HUES64 (cell line): ENCODE data around the gene UNC13C.

Experiments used
- H3K27ac ChIP-seq: 2 replicates; pipeline ENCODE4 v1.7.0; 2013; ENCODE audit warnings: low read depth, low read length, inconsistent platforms
- H3K27me3 ChIP-seq: 2 replicates; pipeline ENCODE4 v1.6.1; 2013; ENCODE audit warnings: mild to moderate bottlenecking, low read length; ENCODE audit not compliant: insufficient read depth
- H3K36me3 ChIP-seq: 2 replicates; pipeline ENCODE4 v1.6.1; 2013; ENCODE audit warnings: mild to moderate bottlenecking, low read length; ENCODE audit not compliant: insufficient read depth
- H3K4me1 ChIP-seq: 2 replicates; pipeline ENCODE4 v1.6.1; 2013; ENCODE audit warnings: mild to moderate bottlenecking, low read length, moderate library complexity; ENCODE audit not compliant: insufficient read depth
- H3K4me3 ChIP-seq: 2 replicates; pipeline ENCODE4 v1.5.1; 2013; ENCODE audit warnings: mild to moderate bottlenecking, low read length, moderate library complexity
- H3K9ac ChIP-seq: 2 replicates; pipeline ENCODE4 v1.6.1; 2013; ENCODE audit warnings: mild to moderate bottlenecking, low read depth, low read length
- H3K9me3 ChIP-seq: 2 replicates; pipeline ENCODE4 v1.6.1; 2013; ENCODE audit warnings: low read depth, low read length; ENCODE audit not compliant: insufficient read depth
- WGBS: fragments of 150-250, 120-280 bp; methylation state at CpG from one replicate; pipeline ENCODE4 v1.1.7; 2013; ENCODE audit warnings: missing lambda C conversion rate; 5-methylcytosine and 5-hydroxymethylcytosine counted together

Gene UNC13C

DNA sequence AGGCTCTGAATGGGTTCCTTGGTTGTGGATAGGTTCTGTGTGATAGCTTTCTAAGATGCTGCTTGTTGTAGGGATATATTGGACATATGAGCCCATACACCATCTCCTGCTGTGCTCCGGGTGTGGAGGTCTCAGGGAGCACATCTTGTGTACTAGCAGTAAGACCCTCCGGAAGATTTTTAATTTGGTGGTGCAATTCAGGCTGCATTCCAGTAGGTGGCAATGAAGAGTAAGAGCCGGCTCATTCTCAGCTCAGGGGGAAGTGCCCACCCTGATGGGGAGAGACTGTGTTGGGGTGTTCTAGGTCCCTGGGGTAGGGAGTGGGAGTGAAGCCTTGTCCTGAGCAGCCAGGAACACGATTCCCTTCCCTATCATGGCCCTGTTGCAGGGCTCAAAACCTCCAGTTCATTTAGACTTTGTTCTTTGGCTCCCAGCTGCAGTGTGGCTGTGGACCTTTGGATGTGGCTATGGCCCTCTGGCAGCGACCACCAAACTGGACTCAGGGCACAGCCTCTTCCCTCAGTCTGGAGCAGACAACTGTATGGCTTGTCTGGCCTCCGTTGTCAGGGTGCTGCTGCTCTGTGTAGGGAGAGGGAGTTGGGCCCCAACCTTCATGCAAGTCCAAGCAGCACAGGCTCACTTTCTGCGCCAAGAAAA is 104.7 kb downstream of the UNC13C start:
- 42% methylated on average over 7 of the region's 7 CpGs for WGBS
- Histone ChIP-seq H3K36me3 (no peaks in the 10 kb centered on the region), H3K27ac (no peak overlapping the region), H3K4me3 (no peak overlapping the region), H3K9ac (no peak overlapping the region), H3K27me3 (no peaks in the 10 kb centered on the region), H3K9me3 (no peaks in the 10 kb centered on the region), H3K4me1 (no peaks in the 10 kb centered on the region)

DNA sequence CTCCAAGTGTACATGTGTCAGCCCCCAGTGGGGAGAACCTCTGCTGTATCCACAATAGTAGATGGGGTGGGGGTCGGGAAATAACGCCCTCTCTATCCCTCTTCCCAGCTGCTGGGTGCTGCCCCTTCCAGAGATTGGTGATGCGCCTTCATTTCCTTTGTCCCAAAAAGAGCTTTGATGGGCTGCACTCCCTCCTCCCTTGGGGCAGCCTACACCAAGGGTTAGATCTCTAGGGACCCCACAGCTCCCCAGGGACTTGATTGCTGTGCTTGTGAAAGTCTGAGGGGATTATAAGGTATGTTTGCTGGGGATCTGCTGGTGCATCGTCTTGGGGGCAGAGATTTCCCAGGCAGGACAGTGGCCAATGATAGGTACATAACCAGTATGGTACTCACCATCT is 105.3 kb downstream of the UNC13C start:
- Histone ChIP-seq H3K9ac (no peak overlapping the region), H3K36me3 (no peaks in the 10 kb centered on the region), H3K27ac (no peak overlapping the region), H3K9me3 (no peaks in the 10 kb centered on the region), H3K4me1 (no peaks in the 10 kb centered on the region), H3K4me3 (no peak overlapping the region), H3K27me3 (no peaks in the 10 kb centered on the region)
- 66% methylated on average over 4 of the region's 4 CpGs for WGBS

DNA sequence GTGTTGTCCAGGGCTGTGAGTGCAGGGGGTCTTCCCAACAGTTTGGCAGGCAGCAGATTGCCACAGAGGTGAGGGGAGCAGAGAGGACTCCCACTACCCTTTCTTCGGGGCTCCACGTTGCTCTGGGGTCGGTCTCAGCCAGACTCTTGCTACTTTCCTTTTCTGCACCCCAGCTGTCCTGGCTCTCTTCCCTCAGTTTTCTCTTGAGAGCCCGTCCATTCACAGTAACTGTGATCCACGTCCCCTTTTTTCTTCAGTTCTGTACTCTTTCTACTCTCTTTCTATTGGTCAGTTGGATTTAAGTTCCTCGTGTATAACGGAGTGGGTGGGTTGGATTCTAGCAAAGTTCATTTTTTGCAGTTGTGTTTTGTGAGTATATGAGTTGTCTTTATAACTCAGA is 105.8 kb downstream of the UNC13C start:
- Histone ChIP-seq H3K9ac (no peak overlapping the region), H3K36me3 (no peaks in the 10 kb centered on the region), H3K4me1 (no peaks in the 10 kb centered on the region), H3K27me3 (no peaks in the 10 kb centered on the region), H3K9me3 (no peaks in the 10 kb centered on the region), H3K27ac (no peak overlapping the region), H3K4me3 (no peak overlapping the region)
- 92% methylated on average over 7 of the region's 7 CpGs for WGBS

DNA sequence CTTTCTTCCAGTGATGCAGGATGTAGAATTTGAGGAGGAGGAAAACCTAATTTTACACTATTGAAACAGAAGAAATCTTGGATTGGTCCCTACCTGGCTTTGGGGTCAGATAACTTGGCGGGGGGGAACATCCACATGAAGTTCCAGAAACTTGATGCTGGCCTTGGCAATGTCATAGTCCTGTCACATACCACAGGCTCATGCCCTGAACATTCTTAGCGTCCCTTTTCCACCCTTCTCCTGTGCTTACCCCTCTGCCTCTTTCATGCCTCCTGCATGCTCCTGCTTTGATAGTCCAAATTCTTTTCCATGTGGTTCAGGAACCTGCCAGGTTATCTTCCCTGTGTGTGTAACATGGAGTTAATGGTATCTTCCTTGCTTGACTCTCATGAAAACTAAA is 110.6 kb downstream of the UNC13C start:
- 93% methylated on average over 2 of the region's 2 CpGs for WGBS
- H3K9me3 ChIP-seq: no peaks in the 10 kb centered on the region
- H3K27me3 ChIP-seq: no peaks in the 10 kb centered on the region
- H3K36me3 ChIP-seq: no peaks in the 10 kb centered on the region
- no peaks in the 10 kb centered on the region for H3K4me1 ChIP-seq
- no peak overlapping the region for H3K9ac ChIP-seq
- H3K4me3 ChIP-seq: no peak overlapping the region
- no peak overlapping the region for H3K27ac ChIP-seq

DNA sequence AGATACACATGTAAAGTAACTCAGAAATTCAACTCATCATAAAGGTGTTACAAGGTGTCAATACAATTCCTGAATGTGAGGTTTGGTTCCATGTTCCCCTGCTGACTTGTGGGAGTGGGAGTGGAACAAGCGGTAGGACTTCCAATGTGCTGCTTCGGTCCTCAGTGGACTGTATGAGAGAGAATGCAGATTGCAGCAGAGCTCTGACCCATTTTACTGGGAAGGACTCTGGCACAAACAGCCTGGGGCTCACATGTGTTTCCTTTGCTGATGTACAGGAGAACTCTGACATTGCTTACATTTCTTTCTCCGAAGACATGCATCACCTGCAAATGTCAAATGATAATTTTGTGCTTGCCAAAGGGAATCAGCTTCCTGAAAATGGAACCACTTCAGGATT is 111.5 kb downstream of the UNC13C start:
- H3K27me3 ChIP-seq: no peaks in the 10 kb centered on the region
- no peaks in the 10 kb centered on the region for H3K4me1 ChIP-seq
- H3K4me3 ChIP-seq: no peak overlapping the region
- H3K27ac ChIP-seq: no peak overlapping the region
- no peaks in the 10 kb centered on the region for H3K36me3 ChIP-seq
- WGBS: 92% methylated on average over 3 of the region's 3 CpGs
- no peak overlapping the region for H3K9ac ChIP-seq
- no peaks in the 10 kb centered on the region for H3K9me3 ChIP-seq

DNA sequence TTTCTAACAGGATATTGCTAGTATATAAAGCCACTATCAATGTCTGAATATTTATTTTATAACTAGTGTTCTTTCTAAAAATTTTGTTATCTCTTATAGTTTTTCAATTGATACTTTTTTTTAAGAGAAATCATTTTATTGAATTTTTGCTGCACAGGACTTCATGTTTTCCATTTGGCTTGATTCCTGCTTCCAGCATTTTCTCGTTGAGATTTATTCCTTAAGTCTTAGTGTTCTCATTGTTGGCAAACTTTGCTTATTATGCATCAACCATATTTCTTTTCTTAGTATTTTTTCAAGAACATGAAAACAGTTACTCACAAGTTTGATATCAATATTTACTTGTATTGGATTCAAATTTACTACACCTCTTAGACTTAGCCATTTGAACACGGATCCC is 113.4 kb downstream of the UNC13C start:
- no peaks in the 10 kb centered on the region for H3K27me3 ChIP-seq
- no peak overlapping the region for H3K27ac ChIP-seq
- no peaks in the 10 kb centered on the region for H3K36me3 ChIP-seq
- no peaks in the 10 kb centered on the region for H3K4me1 ChIP-seq
- H3K9ac ChIP-seq: no peak overlapping the region
- 88% methylated on average over 2 of the region's 2 CpGs for WGBS
- no peak overlapping the region for H3K4me3 ChIP-seq
- H3K9me3 ChIP-seq: no peaks in the 10 kb centered on the region

DNA sequence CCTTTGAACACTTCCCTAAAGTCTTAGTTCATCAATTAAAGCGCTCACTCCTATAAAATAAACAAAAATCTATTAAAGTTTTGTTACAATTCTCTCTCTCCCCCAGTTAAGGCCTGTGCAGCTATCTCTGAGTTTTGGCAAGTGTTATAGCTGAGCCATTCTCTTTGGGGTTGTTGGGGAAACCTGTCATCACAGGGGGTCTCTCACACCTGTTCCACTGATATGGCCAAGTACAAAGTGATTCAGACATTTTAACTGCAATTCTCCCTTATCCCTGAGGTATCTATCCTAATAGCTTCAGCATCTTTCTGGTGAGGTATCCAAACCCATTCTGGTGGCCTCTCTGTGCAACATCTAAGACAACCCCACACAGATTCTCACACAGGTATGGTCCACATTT is 116.4 kb downstream of the UNC13C start:
- 78% methylated on average over 1 of the region's 1 CpG for WGBS
- no peak overlapping the region for H3K9ac ChIP-seq
- H3K9me3 ChIP-seq: no peaks in the 10 kb centered on the region
- no peaks in the 10 kb centered on the region for H3K36me3 ChIP-seq
- H3K4me3 ChIP-seq: no peak overlapping the region
- H3K27me3 ChIP-seq: no peaks in the 10 kb centered on the region
- H3K27ac ChIP-seq: no peak overlapping the region
- no peaks in the 10 kb centered on the region for H3K4me1 ChIP-seq

DNA sequence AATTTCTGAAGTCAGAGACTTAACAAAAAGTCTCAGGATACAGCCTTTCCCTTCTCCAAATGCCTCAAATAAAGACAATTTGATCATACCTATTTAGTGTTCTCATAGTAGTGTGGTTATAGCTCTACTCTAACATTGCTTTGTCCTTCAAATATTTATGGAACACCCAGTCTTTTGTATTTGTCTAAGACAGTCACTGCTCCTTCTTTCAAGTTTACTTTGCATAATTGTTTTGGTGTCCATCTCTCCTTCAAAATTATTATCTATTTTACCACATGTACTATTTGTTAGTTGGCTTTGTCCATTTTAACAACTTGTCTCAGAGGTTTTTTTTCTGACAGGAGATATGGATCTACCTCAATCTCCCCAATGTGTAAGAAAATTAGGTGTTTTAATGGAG is 118.8 kb downstream of the UNC13C start:
- Histone ChIP-seq H3K27ac (no peak overlapping the region), H3K4me3 (no peak overlapping the region), H3K36me3 (no peaks in the 10 kb centered on the region), H3K4me1 (no peaks in the 10 kb centered on the region), H3K9ac (no peak overlapping the region), H3K27me3 (no peaks in the 10 kb centered on the region), H3K9me3 (no peaks in the 10 kb centered on the region)

DNA sequence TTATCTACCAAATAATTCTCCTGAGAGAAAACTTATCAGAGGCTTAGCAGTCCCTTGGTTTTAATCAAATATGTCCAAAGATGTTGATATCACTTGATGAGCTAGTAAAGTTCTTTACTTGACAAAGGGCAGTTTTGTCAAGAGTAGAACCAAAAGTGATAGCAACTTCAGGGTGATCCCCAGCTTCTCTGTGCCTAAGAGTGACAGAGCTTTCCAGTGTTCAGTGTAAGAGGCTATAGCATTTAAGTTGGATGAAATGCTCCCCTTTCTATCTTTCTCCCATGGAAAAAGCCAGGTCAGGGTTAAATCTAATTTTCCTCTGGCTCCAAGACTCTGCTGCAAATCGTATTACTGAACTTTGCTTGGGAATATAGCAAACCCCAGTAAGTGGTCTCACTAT is 120.8 kb downstream of the UNC13C start:
- H3K27me3 ChIP-seq: no peaks in the 10 kb centered on the region
- no peaks in the 10 kb centered on the region for H3K4me1 ChIP-seq
- no peak overlapping the region for H3K27ac ChIP-seq
- no peak overlapping the region for H3K4me3 ChIP-seq
- no peaks in the 10 kb centered on the region for H3K9me3 ChIP-seq
- no peaks in the 10 kb centered on the region for H3K36me3 ChIP-seq
- 84% methylated on average over 1 of the region's 1 CpG for WGBS
- H3K9ac ChIP-seq: no peak overlapping the region

DNA sequence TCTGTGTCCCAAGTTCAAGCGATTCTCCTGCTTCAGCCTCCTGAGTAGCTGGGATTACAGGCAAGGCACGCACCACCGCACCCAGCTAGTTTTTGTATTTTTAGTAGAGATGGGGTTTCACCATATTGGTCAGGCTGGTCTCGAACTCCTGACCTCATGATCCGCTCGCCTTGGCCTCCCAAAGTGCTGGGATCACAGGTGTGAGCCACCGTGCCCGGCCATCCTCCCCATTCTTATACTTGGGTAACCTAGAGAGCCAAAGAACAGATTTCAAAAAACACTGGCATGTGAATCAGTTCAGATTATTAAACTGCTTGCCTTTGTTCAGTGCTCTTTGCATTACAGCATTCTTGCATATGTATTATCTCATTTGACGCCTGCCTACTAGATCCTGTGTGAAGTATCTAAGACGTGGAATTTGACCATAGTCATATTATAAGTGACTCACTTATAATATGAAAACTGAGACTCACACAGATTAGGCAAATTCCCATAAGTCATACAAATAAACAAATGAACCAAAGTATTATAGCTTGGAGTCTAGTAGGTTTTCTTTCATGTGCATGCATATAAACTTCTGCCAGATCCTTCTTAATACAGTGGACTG is 123.5 kb downstream of the UNC13C start:
- Histone ChIP-seq H3K27ac (no peak overlapping the region), H3K4me1 (no peaks in the 10 kb centered on the region), H3K9me3 (no peaks in the 10 kb centered on the region), H3K36me3 (no peaks in the 10 kb centered on the region), H3K9ac (no peak overlapping the region), H3K4me3 (no peak overlapping the region), H3K27me3 (no peaks in the 10 kb centered on the region)
- WGBS: 83% methylated on average over 9 of the region's 10 CpGs

DNA sequence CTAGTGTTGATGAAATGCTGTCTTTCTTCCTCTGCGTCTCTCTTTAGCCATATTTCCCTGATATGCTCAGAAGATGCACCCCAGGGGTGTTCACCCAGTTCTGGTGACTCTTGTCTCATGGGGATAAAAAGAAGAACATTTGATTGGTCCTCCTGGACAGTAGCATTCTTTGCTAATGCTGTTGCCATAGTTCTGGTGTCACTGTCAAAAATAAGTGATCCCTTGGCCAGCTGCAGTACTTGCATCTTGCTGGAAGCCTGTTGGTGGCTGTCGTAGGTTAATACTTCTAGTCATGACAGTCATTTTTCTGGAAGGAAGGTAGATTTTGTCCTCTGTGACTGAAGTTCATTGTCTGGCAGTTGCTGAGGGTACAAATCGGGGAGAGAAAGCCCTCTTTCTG is 124.5 kb downstream of the UNC13C start:
- Histone ChIP-seq H3K36me3 (no peaks in the 10 kb centered on the region), H3K27ac (no peak overlapping the region), H3K4me1 (no peaks in the 10 kb centered on the region), H3K9me3 (no peaks in the 10 kb centered on the region), H3K9ac (no peak overlapping the region), H3K27me3 (no peaks in the 10 kb centered on the region), H3K4me3 (no peak overlapping the region)
- 89% methylated on average over 2 of the region's 3 CpGs for WGBS

DNA sequence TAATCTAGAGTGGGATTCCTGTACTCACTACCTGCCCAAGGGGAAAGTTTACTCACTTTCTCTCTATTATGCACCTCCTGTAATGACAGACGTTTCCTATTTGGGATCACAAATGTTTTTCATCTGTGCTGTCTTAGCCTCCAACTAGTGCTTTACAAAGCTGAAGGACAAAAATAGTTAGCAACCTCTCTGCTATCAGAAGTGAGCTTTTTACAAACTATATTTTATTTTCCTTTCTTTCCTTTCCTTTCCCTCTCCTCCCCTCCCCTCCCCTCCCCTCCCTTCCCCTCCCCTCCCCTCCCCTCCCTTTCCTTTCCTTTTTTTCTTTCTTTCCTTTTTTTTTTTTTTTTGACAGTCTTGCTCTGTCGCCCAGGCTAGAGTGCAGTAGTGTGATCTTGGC is 130.8 kb downstream of the UNC13C start:
- Histone ChIP-seq H3K27ac (no peak overlapping the region), H3K9me3 (no peaks in the 10 kb centered on the region), H3K9ac (no peak overlapping the region), H3K27me3 (no peaks in the 10 kb centered on the region), H3K4me3 (no peak overlapping the region), H3K36me3 (no peaks in the 10 kb centered on the region), H3K4me1 (no peaks in the 10 kb centered on the region)
- 99% methylated on average over 2 of the region's 2 CpGs for WGBS
